Fibroblast of mammary gland (primary cell): ENCODE measurements around the gene ANKRD28.
"Not testable (repeated sequence)": the region's sequence is repeated elsewhere in the genome, so short reads cannot be mapped to it uniquely, and the experiment has no call there.

Source experiments
- DNase-seq: peaks from one replicate; pipeline ENCODE4 v3.0.0-alpha.2; 2010; ENCODE audit warnings: low read depth
- H3K4me3 ChIP-seq: 2 replicates; pipeline ENCODE4 v1.5.1; 2011; ENCODE audit warnings: low read depth, mild to moderate bottlenecking, low read length, moderate library complexity; ENCODE audit not compliant: control insufficient read depth
- TF ChIP-seq, protein P1 (sequence below): conservative IDR thresholded peaks from 2 replicates; pipeline ENCODE4 v1.5.1; 2011; ENCODE audit warnings: low read depth, low read length, inconsistent platforms; ENCODE audit not compliant: control insufficient read depth, insufficient read depth

ANKRD28 gene

DNA sequence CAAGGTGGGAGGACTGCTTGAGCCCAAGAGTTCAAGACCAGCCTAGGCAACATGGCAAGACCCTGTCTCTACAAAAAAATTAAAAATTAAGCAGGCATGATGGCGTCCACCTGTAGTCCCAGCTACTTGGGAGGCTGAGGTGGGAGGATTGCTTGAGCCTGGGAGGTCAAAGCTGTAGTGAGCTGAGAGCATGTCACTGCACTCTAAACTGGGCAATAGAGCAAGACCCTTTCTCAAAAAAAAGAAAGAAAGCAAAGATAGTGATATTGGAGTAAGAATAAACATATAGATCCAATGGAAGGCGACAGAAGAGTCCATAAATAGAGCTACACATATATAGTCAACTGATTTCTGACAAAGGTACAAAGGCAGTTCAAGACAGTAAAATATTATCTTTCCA is 21.3 kb upstream of the ANKRD28 start:
- no peak overlapping the region for H3K4me3 ChIP-seq
- TF ChIP-seq, protein P1, sequence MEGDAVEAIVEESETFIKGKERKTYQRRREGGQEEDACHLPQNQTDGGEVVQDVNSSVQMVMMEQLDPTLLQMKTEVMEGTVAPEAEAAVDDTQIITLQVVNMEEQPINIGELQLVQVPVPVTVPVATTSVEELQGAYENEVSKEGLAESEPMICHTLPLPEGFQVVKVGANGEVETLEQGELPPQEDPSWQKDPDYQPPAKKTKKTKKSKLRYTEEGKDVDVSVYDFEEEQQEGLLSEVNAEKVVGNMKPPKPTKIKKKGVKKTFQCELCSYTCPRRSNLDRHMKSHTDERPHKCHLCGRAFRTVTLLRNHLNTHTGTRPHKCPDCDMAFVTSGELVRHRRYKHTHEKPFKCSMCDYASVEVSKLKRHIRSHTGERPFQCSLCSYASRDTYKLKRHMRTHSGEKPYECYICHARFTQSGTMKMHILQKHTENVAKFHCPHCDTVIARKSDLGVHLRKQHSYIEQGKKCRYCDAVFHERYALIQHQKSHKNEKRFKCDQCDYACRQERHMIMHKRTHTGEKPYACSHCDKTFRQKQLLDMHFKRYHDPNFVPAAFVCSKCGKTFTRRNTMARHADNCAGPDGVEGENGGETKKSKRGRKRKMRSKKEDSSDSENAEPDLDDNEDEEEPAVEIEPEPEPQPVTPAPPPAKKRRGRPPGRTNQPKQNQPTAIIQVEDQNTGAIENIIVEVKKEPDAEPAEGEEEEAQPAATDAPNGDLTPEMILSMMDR, result no peak
- DNase-seq, result no peak

- no peak overlapping the region for H3K4me3 ChIP-seq
- peak; percentile 89 for DNase-seq
- TF ChIP-seq, protein P1, result peak; percentile 30
These were observed 17.9 kb upstream of the ANKRD28 start for GRCh38 chr3:15815696-15816095.

- DNase-seq, H3K4me3 ChIP-seq: not testable (repeated sequence)
These were observed 15.3 kb upstream of the ANKRD28 start for GRCh38 chr3:15813079-15813478.

DNA sequence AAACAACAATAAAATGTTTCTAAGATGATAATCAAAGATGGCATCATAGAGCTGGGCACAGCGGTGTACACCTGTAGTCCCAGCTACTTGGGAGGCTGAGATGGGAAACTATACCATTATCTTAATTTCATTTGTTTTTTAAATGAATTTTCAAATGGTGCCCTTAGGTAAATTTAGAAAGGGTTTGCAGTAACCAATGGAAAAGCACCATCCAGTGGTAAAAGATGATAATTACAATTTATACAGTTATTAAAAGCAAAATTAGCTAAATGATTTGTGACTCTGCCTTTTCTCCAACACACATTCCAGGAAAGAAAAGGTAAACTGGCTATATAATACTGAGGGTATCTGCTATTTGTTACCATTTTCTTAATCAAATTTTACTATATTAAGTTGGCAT is 14.4 kb upstream of the ANKRD28 start:
- TF ChIP-seq, protein P1, result peak; percentile 47

DNA sequence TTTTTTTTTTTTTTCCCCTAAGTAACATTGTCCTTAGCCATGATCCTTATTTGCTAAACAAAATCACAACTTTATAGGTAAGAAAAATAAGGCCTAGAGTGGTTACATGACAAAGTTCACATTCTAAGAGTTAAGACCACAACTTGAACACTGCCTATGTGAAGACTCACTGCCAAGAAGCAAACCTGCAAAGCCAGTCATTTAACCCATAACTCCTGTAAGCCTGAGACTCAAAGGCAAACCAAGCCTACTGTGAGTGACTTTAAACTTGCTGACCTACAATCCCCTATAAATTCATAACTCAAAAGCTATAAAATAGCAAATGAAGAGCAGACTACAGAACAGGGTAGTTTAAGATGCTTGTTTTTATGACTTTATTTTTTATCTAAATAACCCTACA is 12.9 kb upstream of the ANKRD28 start:
- TF ChIP-seq, protein P1, result no peak
- H3K4me3 ChIP-seq, result no peak overlapping the region
- no peak for DNase-seq

More for the DNA sequence above, 14.4 kb upstream of the ANKRD28 start:
- H3K4me3 ChIP-seq, result no peak overlapping the region
- peak; percentile 56 for DNase-seq

- DNase-seq, result no peak
- TF ChIP-seq, protein P1, result no peak
- no peak overlapping the region for H3K4me3 ChIP-seq
These were observed 11.5 kb upstream of the ANKRD28 start for GRCh38 chr3:15809313-15809712.

DNA sequence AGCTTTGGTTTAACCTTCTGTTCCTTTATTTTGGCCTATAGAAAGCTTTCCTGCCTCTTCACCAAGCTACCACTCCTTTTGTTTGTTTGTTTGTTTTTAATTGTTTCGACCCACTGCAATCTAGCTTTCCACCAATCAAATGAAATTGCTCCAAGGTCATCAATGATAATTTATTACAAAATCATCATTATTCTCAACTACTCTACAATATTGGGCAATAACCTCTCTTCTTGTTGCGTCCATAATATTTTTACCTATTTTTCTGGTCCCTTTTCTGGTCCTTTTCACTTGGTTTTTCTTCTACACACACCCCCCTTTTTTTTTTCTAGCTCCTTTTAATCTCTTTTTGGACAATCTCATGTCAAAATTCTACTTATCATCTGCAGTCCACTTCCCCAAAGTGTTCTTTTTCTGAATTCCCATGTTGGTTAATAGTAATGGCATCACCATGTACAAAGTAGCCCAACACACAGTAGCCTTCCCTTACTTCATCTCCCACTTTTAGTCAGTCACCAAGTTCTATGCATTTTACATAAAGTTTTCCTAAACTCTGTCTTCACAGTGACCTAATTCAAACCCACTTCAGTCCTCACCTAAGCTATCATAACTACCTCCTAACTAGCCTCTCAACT is 11.0 kb upstream of the ANKRD28 start:
- no peak for DNase-seq
- no peak overlapping the region for H3K4me3 ChIP-seq
- TF ChIP-seq, protein P1, result no peak
